Renal cortex interstitium (tissue), 11 donors: ENCODE data around the gene FAM227B. TPM values are rescaled to one million over a fixed set of nuclear protein-coding genes. Genes with fewer than 3 reads are reported as not detected.
"Not testable (repeated sequence)": the region's sequence is repeated elsewhere in the genome, so short reads cannot be mapped to it uniquely, and the experiment has no call there.

Experiments used
- DNase-seq, 11 donors: peaks; one replicate each; pipeline ENCODE4 v3.0.0-alpha.2; 2013; ENCODE audit warnings: low read depth in 9 of 11, low spot score in 4 of 11; ENCODE audit errors: extremely low read depth in 1 of 11
- polyA plus RNA-seq, 3 donors: library from polyadenylated mRNA; unstranded; fragments of 120-200 nt; gene quantifications; one replicate each; pipeline ENCODE4 v1.2.1, GENCODE V29; 2013; ENCODE audit not compliant: insufficient read length in 3 of 3

FAM227B gene
- polyA plus RNA-seq, 3 donors, result 14.8 to 18.5 (median 16.1) TPM

DNA sequence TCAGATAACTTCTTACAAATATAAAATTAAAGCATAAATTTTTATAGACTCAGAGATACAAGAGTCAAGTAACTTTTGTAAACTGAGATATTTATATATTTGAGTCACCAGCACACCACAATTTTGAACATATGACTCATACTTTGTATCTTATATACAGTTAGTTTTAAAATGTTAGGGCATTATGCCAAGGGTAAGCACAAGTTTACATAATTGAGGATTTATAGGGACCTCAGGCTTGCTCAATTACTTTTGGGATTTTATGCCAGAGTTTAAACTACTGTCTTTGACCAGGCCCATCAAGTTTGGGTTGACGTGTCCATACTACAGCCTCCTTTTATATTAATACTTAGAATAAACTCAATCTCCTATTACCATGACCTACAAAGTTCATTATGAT, 205.0 kb downstream of the FAM227B start:
- no peak for DNase-seq

DNA sequence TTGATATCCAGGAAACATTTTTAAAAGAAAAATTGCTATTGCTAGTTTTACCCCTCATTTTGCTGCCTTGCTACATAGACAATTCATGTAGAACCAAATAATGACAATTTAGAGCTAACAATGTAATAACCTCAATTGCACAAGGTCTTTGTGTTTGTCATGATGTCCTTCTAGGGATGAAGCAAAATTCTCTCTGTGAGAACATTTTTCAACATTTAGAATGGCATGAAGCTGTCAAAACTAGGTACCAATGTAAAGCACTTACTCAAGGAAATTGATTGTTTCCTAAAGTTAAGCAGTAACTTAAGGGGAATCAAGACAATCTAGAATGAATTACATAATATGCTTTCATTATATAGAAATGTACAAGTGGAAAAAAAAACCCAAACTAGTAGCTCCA, 205.5 kb downstream of the FAM227B start:
- no peak for DNase-seq

DNA sequence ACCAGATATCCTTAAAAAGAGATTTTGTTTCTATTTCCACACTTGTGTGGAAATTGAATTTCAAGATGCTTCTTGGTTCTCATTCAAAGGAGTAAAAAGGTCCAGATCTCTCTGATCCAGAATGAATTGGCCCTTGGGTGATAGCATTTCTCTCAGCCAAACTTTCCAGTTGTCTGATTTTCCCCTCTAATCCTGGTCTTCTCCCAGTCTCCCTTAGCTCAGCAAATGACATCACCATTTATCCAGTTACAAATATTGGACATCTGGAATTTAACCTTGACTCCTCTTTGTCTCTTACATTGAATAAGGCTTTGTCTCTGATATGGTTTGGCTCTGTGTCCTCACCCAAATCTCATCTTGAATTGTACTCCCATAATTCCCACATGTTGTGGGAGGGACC, 207.8 kb downstream of the FAM227B start:
- DNase-seq, result no peak

DNA sequence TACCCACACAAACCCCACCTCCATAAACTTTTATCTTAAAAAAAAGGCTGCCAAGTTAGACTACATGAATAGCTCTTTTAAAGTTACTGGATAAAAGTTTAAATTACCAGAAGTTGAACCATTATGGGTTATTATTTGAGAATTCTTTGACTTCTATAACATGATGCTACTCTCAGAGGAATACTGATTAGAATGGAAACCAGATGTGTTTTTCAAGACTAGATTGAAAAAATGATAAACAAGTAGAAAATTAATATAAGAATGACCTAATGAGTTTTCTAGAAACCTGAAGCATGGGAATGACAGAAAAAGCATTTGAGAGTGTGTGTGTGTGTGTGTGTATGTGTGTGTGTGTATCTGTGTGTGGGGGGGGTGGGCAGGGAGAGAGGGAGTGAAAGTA, 210.0 kb downstream of the FAM227B start:
- DNase-seq, result no peak

DNA sequence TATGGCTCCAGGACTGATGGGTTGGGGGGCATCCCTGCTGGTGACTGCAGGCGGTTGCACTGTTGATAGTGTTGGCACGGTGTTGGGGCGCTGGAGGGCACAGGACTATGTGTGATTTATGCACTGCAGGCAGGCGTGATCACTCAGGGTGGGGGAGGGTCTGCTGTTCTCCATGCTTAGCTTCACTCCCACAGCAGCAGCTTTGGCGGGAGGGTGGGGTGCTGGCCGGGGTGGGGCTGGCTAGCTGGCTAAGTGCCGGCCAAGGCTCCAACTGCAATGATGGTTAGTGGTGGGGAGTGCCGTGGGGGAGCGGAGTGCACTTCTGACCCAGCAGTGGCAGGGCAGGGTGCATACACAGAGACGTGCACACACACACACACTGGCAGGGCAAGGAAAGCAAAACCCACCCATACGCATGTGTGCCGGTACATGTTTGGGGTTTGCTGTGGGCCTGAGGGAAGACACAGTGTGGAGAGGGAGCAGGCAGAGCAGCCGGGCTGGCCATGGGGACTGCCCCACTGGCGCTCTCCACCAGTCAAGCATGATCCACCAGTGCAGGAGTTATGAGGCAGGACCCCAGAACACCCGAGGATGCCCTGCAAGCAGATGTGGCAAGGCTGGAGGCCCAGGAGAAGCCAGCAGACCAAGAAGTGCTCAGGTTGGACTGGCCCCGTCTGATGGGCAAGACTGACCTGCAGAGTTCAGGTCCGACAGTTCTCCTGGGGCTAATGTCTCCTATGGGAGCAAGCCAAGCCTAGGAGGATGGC, 214.1 kb downstream of the FAM227B start:
- no peak for DNase-seq

DNA sequence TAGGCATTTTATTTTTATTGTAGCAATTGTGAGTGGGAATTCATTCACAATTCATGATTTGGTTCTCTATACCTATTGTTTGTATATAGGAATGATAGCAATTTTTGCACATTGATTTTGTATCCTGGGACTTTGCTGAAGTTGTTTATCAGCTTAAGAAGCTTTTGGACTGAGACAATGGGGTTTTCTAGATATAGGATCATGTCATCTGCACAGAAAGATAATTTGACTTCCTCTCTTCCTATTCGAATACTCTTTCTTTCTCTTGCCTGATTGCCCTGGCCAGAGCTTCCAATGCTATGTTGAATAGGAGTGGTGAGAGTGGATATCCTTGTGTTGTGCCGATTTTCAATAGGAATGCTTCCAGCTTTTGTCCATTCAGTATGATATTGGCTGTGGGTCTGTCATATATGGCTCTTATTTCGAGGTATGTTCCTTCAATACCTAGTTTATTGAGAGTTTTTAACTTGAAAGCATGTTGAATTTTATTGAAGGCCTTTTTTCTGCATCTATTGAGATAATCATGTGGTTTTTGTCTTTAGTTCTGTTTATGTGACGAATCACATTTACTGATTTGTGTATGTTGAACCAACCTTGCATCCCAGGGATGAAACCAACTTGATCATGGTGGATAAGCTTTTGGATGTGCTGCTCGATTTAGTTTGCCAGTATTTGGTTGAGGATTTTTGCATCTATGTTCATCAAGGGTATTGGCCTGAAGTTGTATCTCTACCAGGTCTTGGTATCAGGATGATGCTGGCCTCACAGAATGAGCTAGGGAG, 217.9 kb downstream of the FAM227B start:
- DNase-seq, result not testable (repeated sequence)

DNA sequence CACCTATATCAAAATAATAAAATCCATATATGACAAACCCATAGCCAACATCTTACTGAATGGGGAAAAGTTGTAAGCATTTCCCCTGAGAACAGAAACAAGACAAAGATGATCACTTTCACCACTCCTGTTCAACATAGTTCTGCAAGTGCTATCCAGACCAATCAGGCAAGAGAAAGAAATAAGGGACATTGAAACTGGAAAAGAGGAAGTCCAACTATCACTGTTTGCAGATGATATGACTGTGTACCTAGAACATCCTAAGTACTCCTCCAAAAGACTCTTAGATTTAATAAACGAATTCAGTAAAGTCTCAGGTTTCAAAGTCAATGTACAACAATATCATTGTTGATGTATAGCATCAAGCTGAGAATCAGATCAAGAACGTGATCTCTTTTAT, 233.1 kb downstream of the FAM227B start:
- DNase-seq, result no peak

DNA sequence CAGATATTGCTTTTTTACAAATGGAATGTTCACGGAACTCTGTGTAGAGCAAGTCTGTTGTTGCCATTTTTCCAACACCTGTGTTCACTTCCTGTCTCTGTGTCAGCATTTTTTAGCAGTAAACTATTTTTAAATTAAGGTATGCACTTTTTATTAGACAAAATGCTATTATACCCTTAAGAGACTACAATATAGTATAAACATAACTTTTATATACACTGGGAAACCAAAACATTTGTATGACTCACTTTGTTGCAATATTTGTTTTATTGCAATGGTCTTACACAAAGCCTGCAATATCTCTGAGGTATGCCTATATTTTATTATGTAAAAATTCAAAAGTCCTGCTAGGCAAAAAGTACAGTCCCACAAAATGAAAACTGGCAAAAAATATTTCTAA, 237.4 kb downstream of the FAM227B start:
- DNase-seq, result no peak

DNA sequence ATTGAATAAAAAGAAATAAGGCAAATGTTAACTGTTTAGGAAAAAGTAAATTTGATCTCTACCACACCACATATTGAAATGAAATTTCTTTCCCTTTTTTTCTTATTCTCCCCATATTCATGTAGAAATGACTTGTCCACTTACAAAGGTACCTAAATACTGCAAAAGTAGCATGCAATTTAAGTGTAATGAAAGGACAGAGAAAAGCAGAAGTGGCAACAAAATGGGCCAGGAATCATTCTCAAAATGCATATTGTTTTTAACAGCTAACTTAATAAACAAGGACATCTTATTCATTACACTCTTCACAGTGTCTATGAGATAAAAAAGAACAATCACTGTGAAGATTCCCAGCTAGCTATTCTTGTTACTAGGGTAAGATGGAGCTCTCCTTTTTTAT, 238.2 kb downstream of the FAM227B start:
- no peak for DNase-seq

DNA sequence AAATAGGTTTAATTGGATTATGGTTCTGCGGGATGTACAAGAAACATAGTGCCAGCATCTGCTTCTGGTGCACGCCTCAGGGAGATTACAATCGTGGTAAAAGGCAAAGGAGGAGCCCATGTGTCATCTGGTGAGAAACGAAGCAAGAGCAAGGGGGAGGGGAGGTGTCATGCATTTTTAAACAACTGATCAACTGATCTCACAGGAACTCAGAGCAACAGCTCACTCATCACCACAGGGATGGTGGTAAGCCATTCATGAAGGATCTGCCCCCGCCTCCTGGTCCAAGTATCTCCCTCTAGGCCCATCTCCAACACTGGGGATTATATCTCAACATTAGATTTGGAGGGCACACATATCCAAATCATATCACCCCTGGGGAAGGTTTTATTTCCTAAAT, 239.7 kb downstream of the FAM227B start:
- DNase-seq, result no peak

DNA sequence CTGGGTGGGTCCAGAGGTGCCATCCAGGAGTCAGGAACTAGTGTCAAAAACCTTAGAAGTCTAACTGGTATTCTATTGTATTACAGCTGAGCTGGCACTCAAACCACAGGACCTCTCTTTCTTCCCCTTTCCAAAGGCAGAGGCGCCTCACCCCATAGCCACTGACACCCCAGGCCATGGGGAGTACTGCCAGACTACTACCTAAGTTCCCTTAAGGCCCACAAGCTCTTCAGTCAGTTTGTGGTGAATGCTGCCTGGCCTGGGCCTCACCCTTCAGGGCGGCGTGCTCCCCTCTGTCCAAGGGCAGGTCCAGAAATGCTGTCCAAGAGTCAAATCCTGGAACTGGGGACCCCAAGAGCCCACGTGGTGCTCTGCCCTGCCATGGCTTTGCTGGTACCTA, 240.6 kb downstream of the FAM227B start:
- DNase-seq, result no peak

DNA sequence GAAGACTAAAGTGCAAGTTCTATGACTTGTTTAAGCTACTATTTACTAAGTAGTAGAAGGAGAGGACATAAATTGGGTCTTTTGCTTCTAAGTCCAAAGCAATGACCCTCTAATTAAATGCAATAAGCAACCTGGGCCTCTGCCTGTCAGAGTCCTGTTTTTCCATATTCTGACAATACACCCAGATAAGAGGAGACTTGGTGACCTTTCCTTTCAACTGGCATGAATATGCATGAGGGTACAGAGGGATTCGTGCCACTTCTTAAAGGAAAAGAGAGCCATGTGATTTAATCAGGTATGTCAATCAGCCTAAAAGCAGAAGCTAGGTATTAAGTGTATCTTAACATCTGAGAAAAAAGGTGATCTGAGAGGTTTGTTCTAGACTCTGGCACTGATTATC, 248.3 kb downstream of the FAM227B start:
- no peak for DNase-seq

DNA sequence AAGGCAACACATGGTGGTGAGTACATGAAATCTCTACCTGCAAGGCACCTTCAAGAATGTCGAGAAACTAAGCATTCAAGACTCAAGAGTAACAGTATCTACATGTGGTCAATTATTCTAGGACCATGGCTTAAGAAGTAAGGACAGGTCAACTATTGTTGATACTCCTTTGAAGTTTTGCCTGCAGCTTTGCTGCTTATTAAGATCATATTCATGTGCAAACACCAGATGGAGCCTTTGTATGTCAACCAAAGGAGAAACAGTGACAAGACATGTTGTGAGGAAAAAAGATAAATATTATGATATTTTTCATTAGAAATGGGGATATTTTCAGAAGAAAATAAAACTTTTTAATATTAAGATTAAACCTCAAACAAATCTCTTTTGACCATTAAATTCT, 249.8 kb downstream of the FAM227B start:
- DNase-seq, result peak in 1 of 11 donors; percentile 2

DNA sequence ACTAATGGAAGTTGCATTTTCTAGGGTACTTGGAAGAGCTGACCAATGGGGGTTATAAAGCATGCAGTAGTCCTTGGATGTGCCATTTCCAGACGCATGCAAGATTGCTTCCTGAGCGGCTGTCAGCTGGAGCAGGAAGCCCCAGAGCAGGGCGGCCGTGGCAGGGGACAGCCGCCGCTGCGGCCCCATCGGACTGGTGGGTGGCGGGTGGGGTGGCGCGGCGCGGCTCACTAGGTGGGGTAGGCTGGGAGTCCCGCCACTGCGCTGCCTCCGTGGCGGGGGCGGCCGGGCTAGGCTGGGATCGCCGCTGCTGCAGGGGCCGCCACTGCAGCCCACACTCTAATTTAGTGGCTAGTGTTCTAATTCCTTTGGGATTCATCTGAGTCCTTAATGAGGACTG, 254.1 kb downstream of the FAM227B start:
- DNase-seq, result no peak

DNA sequence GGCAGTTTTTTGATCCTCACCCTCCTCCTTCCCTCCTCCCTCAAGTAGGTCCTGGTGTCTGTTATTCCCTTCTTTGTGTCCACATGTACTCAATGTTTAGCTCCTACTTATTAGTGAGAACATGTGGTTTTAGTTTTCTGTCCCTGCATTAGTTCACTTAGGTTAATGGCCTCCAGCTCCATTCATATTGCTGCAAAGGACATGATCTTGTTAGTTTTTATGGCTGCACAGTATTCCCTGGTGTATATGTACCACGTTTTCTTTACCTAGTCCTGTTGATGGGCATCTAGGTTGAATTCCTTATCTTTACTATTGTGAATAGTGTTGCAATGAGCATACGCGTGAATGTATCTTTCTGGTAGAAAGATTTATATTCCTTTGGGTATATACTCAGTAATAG, 259.2 kb downstream of the FAM227B start:
- no peak for DNase-seq

DNA sequence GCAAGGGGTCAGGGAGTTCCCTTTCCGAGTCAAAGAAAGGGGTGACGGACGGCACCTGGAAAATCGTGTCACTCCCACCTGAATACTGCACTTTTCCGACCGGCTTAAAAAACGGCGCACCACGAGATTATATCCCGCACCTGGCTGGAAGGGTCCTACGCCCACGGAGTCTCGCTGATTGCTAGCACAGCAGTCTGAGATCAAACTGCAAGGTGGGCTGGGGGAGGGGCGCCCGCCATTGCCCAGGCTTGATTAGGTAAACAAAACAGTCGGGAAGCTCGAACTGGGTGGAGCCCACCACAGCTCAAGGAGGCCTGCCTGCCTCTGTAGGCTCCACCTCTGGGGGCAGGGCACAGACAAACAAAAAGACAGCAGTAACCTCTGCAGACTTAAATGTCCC, 266.2 kb downstream of the FAM227B start:
- not testable (repeated sequence) for DNase-seq

DNA sequence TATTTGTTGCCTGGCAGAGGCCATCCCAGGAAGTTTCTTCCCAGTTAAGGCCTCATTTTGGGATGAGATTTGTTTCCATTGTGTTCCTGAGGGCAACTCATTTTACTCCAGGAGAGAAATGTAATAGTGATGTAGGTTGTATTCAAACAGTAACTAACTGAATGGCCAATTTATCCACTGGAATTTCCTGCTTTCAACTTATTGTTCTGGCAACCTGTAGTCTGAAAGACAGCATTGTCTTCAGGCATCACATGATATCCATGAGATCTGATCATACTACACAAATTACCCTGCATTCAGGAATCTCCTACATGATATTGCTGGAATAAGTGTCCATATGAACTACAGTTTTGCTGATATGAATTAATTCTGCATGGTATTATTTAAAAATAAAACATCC, 277.1 kb downstream of the FAM227B start:
- no peak for DNase-seq

DNA sequence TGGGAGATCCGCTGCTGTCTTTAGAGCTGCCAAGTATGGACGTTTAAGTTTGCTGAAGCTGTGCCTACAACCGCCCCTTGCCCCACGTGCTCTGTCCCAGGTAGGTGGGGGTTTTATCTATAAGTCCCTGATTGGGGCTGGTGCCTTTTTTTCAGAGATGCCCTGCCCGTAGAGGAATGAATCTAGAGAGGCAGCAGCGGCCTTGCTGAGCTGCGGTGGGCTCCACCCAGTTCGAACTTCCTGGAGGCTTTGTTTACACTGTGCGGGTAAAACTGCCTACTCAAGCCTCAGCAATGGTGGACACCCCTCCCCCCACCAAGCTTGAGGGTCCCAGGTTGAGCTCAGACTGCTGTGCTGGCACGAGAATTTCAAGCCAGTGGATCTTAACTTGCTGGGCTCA, 281.0 kb downstream of the FAM227B start:
- no peak for DNase-seq

DNA sequence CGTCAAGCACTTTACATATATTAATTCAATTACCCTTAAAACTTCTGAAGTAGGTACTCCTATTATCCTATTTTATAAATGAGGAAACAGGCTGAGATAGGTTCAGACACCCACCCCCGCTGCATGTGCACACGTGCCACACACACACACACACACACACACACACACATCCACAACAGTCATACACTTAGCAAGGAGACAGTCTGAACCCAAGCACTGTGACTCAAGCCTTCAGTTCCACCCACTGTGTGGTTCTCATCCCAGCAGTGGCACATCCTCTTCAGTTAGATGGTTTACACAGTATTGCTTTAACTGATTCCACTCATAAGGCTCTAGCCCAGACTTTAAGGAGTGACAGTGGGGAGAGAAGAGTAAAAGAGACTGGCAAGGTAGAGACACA, 288.7 kb downstream of the FAM227B start:
- no peak for DNase-seq

DNA sequence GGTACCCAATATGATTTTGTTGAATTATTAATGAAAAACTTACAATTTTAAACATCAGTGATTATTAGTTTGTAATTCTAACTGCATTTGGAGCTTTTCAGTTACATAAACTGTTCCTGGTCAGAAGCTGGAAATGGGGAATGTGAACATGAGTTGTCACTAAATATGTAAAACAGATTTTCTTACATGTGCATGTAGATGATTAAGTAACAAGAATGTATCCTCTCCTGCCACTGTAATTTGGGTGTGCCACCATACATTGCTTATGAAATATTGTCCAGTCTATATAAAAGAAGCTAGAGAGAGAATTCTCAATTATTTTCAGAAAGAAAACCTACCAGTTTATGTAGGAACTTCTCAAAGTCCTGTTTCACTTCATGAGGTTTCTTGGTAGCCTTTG, 289.2 kb downstream of the FAM227B start:
- DNase-seq, result no peak

DNA sequence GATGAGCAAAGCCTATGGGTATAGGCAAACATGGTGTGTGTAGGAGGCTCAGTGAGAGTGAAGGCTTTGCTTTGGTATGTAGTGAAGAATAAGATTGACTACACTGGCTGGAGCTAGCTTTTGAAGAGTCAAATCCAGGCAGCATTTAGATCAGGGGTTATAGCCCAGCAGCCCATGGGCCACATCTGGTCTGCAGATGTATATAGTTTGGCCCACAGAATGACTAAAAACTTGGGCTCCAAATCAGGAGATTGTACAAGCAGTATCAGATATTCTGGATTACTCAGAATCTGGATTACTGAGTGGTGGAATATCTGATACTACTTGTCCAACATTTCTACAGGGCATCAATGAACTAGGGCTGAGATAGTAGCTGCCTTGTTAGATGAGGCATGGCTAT, 290.5 kb downstream of the FAM227B start:
- DNase-seq, result no peak
